NCI-H187 treated with DMSO at 0.1 percent for 48 hours (cell line): Measurements from ENCODE around the gene UQCR10.
A peak's percentile ranks its signal among the peaks of the same experiment; 100 is the strongest.

ENCODE experiments used
- DNase-seq: peaks from one replicate; lab custom pipeline; 2025; lab: John Stamatoyannopoulos, UW

Gene UQCR10

DNA sequence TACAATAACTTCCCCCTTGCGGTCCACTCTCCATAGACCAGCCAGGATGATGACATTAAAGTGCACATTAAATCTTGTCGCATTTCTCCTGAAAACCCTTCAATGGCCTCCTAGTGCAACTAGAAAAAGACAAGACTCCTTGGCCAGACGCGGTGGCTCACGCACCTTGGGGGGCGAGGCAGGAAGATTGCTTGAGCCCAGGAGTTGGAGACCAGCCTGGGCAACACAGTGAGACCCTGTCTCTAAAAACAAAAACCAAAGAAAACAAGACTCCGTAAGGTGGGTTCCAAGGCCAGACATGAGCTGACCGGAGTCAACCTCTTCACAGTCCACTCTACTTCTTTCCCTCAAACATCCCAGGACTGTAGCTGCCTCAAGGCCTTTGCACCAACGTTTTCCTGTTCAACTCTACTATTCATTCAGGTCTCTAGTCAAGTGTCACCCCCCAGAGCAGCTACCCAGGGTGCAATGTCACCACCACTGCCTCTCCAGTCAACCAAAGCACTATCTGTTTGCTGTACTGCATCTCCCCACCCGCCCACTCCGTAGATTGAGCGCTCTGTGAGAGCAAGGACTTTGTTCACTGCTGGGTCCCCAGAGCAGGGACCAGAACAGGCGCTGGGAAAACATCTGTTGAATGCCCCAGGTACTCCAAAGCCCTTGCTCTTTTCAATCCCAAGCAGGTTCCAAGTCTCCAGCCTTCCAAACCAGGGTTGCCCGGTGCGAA lies 1.1 kb upstream of the UQCR10 start:
- DNase-seq = no peak

DNA sequence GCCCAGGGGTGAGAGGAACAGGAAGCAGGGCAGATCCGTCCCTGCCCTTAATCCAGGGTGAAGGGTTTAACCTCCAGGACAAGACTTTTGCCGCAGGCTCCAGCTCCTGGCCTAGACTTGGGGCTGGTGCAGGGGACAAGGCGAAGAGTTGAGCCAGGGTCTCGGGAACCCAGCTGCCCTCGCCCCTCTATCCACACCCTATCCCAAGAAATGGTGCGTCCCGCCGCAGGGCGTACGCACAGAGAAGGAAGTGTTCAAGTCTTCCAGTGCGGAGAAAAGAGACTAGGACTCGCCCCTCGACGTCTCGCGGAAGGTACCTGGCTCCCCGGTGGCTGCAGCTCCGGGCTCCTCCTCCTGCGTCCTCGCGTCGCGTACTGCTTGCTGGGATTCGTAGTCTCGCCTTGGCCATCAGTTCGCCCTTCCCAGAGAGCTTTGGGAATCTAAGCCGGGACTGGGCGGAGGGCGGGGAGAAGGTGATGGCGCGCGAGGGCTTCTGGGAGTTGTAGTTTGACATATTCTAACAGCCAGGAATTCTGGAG lies 468 bp upstream of the UQCR10 start, which contains the start of gene ZMAT5:
Gene ZMAT5 (minus strand): TSS at position 376 of the 539 bp plus-strand sequence. CDS start 18,463 bp downstream, outside the sequence.
- peak; percentile 71 for DNase-seq

DNA sequence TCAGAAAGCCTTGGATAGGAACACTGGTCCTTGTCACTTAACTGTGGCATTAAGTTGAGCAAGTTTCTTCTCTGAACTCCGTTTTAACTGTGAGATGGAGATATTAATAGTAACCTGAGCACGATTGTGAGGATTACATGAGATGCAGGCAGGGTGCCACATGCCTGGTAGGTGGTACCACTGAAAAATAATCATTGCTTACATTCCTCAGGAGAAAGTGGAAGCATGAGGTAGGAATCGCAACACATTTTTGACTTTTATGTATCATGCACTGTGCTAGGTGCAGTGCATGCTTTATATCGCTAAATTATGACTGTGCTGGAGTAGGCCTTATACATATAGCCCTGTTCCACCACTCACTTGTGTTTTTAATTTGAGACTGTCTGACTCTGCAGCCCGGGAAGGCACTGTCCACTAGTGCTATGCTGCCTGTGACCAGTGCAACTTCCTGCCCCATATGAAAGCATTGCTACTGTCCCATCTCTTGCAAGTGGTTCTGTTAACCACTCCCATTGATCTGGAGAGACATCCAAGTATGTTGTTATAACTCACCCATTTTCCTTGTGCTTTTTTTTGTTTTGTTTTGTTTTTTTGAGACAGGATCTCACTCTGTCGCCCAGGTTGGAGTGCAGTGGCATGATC lies 1.0 kb downstream of the UQCR10 start:
- DNase-seq = no peak

DNA sequence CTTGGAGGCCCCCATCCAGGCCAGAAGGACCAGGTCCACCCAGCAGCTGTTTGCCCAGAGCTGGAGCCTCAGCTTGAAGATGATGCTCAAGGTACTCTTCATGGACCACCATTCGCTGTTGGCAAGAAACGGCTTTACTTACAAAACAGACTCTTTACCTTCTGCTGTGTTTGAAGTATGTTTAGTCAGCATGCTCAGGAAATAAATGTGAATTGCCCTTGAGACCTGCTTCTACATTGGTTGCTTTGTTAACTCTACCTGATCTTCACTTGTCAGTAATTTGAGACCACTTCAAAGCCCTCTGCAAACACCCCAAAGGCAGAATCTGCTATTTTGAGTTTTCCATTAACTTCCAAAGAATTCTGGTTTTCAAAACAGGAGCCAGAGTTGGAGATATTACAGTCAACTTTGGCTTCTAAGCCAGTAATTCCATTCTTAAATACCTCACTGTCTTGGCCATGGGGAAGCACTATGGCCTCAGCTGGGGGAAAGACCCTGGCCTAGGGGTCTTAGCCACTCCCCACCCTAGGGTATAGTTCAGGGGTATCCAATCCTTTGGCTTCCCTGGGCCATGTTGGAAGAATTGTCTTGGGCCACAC lies 2.7 kb downstream of the UQCR10 start:
- DNase-seq = no peak

DNA sequence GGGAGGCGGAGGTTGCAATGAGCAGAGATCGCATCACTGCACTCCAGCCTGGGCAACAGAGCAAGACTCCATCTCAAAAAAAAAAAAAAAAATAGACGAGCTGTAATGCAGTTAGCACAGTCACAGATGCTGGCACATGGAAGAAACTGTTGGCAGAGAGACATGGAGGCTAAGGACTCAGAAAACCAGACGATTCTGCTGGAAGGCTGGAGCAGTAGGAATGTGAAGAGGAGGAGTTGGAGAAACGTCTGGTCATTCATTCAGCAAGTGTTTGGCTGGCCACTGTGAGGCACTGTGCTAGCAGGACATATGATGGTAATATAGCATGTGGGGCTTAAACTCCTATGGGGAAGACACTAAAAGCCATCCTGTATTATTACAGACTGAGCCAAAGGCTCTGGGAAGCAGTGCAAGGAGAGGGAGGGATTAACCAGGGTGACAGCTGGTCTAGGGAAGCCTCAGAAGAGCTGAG lies 5.0 kb downstream of the UQCR10 start:
- DNase-seq = no peak

DNA sequence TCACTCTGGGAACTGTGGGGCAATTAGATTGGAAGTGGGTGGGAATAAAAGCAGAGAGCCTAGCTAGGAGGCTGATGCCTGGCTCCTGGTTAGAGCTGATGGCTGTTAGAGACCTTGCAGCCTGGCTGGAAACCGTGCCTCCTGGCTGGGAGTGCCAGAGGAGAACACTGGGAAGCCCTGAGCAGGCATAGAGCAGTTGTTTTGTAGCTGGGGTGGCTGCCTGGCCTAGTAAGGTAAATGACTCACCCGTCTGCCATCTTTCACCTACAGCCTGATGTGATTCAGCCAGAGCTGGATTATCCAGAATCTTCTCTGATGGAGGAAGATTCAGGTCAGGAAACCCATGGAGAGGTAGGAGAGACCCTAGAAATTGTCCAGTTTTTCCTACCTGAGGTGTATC lies 6.1 kb downstream of the UQCR10 start:
- DNase-seq = no peak

DNA sequence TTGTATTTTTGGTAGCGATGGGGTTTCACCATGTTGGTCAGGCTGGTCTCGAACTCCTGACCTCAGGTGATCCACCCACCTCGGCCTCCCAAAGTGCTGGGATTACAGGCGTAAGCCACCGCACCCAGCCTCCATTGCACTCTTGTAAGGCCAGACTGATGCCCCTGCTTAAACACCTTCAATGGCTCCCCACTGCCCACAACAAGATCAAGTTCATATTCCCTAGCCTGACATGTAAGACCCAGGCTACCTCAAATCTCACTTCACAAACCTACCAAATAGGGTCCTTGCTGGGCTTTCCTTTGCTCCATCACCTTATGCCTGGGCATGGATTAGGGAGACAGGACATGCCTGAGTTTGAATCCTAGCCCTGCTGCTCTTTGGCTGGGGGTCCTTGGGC lies 13.1 kb downstream of the UQCR10 start:
- DNase-seq = no peak

DNA sequence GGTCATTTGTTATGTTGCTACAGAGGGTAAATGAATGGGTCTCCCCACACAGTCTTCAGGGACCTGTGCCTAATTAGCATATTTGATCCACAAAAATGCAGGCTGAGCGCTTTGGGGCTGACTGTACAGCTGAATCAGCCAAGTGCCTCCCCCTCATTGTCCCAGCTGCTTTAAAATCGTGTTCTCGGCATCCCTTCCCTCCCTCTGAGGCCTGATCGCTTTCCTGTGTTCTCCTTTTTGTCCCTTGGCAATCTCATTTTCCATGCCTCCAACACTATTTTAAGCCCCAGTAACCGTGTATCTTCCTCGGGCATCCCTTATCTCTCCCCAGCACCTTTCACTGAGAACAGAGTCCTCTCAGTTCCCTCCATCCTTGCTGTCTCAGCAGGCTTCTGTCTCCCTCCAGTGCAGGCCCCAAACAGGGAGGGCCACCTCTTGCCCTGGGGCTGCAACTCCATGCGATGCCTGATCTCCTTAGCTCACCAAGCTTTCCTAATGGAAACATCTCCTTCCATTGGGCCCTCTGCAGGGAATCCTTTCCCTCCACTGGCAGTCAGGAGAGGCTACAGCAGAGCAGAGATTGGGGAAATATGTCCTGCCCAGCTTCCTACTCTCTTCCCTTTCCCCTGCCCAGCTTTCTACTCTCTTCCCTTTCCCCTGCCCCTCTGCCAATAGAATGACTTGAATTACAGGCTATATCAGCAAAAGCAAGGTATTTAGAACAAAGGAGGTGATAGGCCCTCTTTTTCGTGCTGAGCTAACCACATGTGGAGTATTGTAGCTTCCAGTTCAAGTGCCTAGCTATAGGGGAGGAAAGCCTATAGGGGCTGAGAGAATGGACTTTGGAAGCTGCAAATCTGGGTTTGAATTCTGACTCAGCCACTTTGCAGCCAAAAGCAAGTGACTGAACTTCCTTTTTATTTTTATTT lies 13.8 kb downstream of the UQCR10 start:
- no peak for DNase-seq

DNA sequence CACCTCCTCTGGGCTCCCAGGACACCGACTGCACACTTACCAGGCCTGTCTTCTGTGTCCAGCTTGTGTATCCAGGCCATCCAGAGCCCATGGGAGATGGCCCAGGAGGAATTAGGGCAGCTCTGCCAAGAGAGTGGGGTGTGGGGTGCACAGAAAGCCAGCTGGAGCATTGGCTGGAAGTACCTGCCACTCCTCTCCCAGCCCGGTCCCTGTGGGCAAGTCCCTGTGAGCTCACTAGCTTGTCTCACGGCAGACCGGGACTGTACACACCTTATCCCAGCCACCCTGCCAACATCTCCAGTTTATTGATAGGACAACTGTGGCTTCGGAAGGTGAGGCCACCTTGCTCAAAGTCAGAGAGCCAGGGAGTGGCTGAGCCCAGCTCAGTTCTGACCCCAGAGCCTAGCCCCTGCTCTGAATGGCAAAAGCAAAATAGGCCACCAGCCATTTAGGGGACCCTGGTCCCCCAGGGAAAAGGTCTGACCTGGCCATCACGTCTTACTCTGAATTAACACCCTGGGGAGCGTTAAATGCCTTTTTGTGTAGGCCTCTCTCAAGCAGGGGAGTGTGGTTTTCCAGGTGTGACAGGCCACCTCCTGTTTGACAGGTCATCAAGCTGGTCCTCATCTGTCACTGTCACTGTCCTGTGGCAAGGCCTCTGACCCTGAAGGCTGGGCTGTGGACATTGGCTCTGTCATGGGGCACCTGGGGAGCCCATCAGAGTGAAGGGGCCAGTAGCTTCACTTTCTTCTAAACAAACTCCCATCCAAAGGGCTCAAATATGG lies 15.1 kb downstream of the UQCR10 start:
- no peak for DNase-seq

DNA sequence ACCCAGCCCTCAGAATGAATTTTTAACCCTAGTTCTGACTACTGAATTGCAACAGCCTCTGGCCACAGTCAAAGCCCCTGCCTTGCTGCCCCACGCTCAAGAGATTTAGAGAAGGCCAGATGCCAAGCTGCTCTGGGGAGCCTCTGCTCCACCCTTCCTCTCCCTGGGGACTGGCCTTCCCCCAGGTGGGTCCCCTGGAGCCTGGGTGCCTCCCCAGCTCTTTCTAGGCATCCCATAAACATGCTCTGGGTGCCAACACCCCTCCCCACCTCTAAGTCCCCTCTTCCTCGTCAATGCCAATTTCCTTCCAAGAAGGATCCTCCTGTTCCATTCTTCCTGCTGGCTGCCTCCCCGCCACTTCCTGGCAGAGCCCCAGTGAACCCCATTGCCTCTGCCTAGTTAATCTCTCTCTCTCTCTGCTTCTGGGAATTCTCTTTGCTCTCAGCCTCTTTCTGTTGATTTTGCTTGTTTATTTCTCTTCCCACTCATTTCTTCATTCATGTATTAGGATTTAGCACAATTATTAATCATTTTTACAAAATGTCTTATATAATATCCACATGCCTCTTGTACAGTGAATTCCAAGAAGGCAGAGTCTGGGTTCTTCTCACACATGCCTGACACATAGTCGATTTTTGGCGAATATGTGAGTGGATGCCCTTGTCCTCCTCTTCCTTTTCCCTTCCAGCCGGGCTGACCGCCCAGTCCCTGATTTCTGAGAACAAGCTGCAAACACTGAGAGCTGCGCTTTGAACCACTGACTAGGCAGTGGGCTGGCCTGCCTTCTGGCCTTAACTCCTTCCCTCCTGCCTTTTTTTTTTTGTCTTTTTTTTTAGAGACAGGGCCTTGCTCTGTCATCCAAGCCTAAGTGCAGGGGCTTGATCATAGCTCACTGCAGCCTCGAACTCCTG lies 17.5 kb downstream of the UQCR10 start:
- DNase-seq = no peak

DNA sequence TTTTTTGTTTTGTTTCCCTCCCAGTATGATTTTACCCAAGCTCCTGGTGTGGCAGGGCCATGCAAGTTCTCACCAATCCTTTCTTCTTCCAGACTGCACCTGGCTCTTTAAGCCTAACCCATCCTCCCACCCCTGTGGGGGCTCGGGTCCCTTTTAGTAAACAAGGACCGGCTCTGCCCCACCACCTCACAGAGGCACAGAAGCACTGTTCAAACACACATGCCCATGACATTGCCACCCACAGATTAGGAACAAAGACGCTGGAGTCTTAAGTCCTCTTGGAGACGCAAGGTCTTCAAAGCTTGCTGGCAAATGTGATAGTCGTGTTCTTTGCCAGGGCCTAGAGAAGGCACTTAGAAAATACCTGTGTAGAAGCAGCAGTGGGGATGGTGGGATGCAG lies 18.9 kb downstream of the UQCR10 start:
- no peak for DNase-seq

DNA sequence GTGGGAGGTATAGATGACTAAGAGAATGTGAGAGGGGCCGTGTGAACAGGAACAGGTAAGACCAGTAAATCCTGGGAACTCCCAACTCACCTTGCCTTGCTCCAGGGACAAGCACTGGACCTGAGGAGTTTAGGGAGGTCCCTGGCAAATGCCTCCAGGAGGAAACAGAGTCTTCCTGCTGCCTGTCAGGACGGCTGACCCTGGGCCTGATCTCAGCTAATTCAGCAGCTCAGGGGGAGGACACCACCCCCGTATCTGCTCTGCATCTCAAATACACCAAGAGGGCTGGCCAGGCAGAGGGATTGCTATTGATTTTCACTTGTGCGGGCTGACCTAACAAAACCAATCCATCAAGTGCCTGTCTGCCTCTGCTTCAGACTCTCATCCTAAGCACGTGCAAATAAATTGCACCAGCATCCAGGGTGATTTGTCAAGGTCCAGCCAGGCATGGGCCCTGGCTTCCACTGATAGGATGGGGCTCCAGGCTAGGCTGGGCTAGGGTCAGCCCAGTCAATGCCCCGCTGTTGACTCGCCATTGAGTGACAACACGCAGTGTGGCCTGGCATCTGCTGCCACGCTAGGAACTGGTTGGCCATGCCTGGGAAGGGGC lies 20.3 kb downstream of the UQCR10 start:
- no peak for DNase-seq

DNA sequence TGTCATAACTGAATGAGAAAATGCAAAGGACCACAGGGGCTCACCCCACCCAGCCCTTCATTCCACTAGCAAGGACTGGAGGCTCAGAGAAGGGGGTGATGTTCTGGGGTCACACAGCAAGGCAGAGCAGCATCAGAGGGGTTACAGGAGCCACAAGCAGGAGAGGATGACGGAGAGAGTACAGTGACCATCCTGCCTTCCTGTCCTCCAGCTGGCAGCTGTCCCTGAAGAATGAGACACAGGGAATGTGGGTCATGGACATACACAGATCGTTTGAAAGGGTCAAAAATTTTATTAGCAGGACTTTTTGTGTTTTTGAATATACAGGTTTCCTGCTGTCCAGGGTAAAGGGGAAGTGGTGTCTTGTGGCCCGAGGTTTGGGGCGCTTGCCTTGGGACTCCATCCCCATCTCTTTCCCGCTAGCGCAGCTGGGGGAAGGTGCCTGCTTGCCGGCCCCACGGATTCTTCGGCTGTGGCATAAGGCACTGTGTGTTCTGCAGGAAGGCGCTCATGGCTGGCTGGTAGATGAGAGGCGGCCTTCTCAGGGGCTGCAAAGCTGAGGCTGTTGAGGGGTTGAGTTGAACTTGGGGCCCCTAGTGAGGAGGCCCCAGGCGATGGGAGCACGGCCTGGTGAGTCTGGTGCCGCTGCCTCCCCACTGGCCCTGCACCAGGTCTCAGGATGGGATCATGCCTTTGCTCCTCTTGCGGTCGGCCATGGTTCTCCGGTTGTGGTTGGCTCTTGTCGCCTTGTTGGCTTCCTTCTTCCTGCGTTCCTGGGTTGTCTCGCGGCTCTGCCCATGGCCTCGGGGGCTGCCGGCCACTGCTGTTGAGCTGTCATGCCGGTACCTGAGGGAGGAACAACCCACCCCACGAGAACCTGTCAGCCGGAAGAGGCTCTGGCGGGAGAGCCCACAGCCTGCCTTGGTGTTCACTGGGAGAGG lies 21.4 kb downstream of the UQCR10 start:
- DNase-seq = no peak

DNA sequence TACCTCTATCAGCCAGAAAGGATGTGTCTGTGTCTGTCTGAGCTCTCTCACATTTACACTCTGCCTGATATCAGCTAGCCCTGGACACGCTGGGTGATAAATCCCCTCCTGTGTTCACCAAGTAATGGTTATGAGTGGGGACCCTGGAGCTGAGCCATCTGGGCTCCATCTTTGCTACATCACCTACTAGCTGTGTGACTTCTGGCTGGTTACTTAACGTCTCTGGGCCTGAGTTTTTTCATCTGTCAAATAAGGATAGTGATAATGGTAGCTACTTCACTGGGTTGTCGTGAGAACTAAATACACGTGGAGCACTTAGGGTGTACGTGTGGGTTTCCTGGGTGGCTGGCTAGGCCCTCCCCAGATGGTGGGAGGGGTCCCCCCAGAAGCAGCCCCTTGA lies 22.9 kb downstream of the UQCR10 start:
- no peak for DNase-seq

DNA sequence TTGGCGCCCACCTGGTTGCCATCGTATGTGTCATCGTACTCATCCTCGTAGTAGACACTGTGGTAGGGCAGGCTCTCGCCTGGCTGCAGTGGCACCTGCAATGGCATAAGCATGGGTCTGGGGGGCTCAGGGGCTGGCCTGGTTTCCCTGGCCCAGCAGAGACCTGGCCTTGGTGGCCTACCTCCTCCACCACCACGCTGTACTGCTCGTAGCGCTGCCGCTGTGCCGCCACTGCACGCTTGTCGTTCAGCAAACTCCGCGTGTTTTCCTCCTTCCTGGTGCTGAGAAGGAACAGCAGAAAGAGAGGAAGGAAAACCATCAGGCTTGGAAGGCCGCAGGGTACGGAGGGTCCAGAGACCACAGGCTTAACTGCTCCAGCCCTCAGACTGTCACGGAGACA lies 26.2 kb downstream of the UQCR10 start:
- no peak for DNase-seq

DNA sequence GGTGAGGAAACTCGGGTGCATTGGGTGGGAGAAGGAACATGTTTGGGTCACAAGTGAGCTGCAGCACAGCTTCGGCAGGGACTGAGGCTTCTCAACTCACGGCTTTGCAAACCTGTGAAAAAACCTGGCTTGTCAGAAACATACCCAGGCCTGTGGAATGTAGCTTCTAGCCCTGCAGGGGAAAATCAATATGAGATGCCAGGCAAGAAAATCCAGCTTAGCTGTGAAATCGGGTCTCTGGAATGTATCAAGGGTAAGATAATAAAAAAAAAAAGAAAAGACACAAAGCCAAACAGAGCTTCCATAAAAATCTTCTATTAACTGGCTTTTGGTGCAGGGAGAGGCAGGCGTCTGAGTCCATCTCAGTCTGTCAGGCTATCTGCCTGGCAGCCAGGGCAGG lies 28.5 kb downstream of the UQCR10 start:
- no peak for DNase-seq

DNA sequence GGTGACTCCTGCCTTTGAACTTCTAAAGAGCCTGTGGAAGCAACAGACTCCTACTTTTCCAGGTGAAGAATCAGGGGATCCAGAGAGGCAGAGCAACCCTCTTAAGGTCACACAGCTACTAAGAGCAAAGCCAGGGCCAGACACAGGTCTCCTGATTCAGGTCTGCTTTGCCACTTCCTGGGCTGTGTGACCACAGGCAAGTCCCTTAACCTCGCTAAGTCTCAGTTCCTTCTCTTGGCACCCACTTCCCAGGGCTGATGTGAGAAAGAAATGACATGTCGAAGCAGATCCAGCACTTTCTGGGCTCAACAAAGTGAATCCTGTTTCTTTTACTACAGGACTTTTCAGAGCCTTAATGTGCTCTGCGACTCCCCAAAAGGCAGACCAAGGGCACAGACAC lies 30.2 kb downstream of the UQCR10 start:
- DNase-seq = no peak

DNA sequence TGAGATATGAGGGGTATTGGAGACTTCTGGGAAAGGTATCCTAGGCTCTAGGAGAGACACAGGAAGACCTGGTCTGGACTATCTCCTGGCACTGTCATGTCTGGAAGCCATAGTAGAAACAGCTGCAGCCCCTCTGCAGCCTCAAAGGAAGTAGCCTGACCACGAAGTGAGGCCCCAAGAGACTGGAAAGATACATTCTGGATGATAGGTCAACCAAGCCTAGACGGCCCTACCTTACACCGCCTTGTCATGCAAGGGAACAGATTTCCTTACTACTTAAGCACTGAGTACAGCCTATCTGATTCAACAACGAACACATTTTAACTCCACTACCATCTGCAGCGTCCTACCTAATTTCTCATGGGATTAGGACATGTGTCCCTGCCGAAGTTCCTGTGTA lies 31.1 kb downstream of the UQCR10 start:
- DNase-seq = no peak
